Muscle layer of duodenum (tissue), 2 donors: Measurements from ENCODE around the gene IRF2.

ENCODE experiments used
- H3K27ac ChIP-seq: one replicate; pipeline ENCODE4 v1.7.0; 2013; ENCODE audit warnings: mild to moderate bottlenecking, low read length
- H3K27me3 ChIP-seq: one replicate; pipeline ENCODE4 v1.7.0; 2013; ENCODE audit warnings: low read depth, mild to moderate bottlenecking, control low read depth, low read length
- H3K36me3 ChIP-seq, 2 donors: one replicate each; pipeline ENCODE4 v1.7.0; 2013; ENCODE audit warnings: low read length in 2 of 2, control low read depth in 1 of 2, mild to moderate bottlenecking in 1 of 2; ENCODE audit not compliant: insufficient read depth in 2 of 2, control insufficient read depth in 1 of 2
- H3K4me1 ChIP-seq, 2 donors: one replicate each; pipeline ENCODE4 v1.7.0; 2013; ENCODE audit warnings: low read length in 2 of 2, mild to moderate bottlenecking in 2 of 2, control low read depth in 1 of 2, moderate library complexity in 1 of 2; ENCODE audit not compliant: insufficient read depth in 2 of 2, control insufficient read depth in 1 of 2
- H3K4me3 ChIP-seq, 2 donors: one replicate each; pipeline ENCODE4 v1.7.0; 2013; ENCODE audit warnings: low read length in 2 of 2, low read depth in 1 of 2, mild to moderate bottlenecking in 1 of 2
- H3K9me3 ChIP-seq, 2 donors: one replicate each; pipeline ENCODE4 v1.7.0; 2013; ENCODE audit warnings: low read length in 2 of 2, control low read depth in 1 of 2, mild to moderate bottlenecking in 1 of 2; ENCODE audit not compliant: control insufficient read depth in 1 of 2
- donor health status: healthy.

The IRF2 gene

DNA sequence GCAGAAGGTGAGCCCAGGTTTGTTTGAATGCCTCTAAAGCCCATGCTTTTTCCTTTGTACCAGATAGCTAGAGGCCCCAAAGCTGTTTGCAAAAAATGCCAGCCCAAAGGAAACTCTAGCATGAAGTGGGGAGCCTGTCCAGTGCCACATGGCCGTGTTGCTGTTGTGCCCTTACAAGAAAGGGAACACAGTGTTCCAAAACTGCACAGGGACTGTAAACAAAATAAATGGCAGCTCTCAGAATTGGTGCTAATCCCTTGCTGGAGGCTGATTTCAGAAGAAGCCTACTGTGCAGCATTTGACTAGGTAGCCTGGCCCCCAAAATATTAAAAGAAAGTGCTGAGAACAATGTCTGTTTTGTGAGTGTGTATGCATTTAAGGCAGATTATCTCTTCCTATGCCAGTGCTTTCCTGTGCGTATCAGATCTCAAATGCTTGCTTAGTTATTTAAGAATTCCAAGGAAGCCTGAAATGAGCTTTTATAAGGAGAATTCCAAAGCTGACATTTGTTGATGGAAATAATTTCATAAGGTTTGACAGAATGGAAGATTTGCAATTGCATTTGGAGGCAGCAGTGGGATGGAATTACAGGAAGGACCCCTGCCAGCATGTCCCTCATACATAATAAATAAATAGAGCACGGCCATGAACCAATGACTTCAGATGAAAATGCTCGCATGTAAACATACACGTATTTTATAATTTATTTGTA, 115.7 kb downstream of the IRF2 start:
- no peak overlapping the region for H3K27ac ChIP-seq
- H3K4me1 ChIP-seq: peaks cover 0 to 5% of the 10 kb centered on the region in 2 donors
- no peaks in the 10 kb centered on the region for H3K9me3 ChIP-seq
- no peak overlapping the region for H3K4me3 ChIP-seq
- no peaks in the 10 kb centered on the region for H3K36me3 ChIP-seq
- H3K27me3 ChIP-seq: no peaks in the 10 kb centered on the region

DNA sequence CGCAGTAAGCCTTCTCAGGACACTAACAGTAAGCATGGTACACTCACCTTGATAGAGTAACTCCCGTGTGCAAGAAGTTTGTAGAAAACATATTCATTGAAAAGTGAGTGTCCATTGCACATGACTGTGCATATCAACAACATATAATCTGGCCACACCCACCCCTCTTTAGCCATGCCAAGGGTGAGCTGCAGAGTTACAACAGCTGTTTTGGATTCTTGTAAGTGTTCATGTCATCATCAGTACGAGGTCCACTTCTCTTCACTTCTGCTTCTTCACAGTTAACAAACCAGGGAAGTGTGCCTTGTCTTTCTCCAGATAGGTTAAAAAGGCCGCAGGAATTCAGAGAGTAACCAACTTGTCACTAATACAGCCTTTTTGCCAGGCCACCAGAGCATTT, 116.6 kb downstream of the IRF2 start:
- Histone ChIP-seq H3K9me3 (no peaks in the 10 kb centered on the region), H3K4me1 (peaks cover 0 to 5% of the 10 kb centered on the region in 2 donors), H3K36me3 (no peaks in the 10 kb centered on the region), H3K27ac (no peak overlapping the region), H3K4me3 (no peak overlapping the region), H3K27me3 (no peaks in the 10 kb centered on the region)

- Histone ChIP-seq H3K9me3 (no peaks in the 10 kb centered on the region), H3K4me1 (peaks cover 0 to 5% of the 10 kb centered on the region in 2 donors), H3K4me3 (no peak overlapping the region), H3K27ac (no peak overlapping the region), H3K36me3 (no peaks in the 10 kb centered on the region), H3K27me3 (no peaks in the 10 kb centered on the region)
These were observed 117.2 kb downstream of the IRF2 start for GRCh38 chr4:184357165-184357564.

- no peaks in the 10 kb centered on the region for H3K9me3 ChIP-seq
- H3K27ac ChIP-seq: peak overlapping the region; percentile 17
- H3K36me3 ChIP-seq: no peaks in the 10 kb centered on the region
- no peaks in the 10 kb centered on the region for H3K27me3 ChIP-seq
- no peak overlapping the region for H3K4me3 ChIP-seq
- H3K4me1 ChIP-seq: peaks cover 0 to 5% of the 10 kb centered on the region in 2 donors
These were observed 118.0 kb downstream of the IRF2 start for GRCh38 chr4:184356366-184356765.

DNA sequence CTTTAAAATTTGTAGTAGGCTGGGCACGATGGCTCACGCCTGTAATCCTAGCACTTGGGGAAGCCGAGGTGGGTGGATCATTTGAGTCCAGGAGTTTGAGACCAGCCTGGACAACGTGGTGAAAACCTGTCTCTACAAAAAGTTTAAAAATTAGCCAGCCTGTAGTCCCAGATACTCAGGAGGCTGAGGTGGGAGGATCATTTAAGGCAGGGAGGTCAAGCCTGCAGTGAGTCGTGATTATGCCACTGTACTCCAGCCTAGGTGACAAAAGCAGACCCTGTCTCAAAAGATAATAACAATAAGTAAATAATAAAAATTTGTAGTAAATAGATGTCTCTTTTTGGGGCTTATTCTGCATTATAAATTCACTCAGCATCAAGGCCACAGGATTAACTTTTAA, 118.5 kb downstream of the IRF2 start:
- H3K36me3 ChIP-seq: no peaks in the 10 kb centered on the region
- H3K4me1 ChIP-seq: peaks cover 0 to 5% of the 10 kb centered on the region in 2 donors
- H3K9me3 ChIP-seq: no peaks in the 10 kb centered on the region
- no peak overlapping the region for H3K4me3 ChIP-seq
- H3K27ac ChIP-seq: no peak overlapping the region
- no peaks in the 10 kb centered on the region for H3K27me3 ChIP-seq

- Histone ChIP-seq H3K4me3 (no peak overlapping the region), H3K36me3 (no peaks in the 10 kb centered on the region), H3K4me1 (peaks cover 0 to 5% of the 10 kb centered on the region in 2 donors), H3K27ac (peak overlapping the region; percentile 61), H3K27me3 (no peaks in the 10 kb centered on the region), H3K9me3 (no peaks in the 10 kb centered on the region)
These were observed 119.2 kb downstream of the IRF2 start for GRCh38 chr4:184355111-184355604.

DNA sequence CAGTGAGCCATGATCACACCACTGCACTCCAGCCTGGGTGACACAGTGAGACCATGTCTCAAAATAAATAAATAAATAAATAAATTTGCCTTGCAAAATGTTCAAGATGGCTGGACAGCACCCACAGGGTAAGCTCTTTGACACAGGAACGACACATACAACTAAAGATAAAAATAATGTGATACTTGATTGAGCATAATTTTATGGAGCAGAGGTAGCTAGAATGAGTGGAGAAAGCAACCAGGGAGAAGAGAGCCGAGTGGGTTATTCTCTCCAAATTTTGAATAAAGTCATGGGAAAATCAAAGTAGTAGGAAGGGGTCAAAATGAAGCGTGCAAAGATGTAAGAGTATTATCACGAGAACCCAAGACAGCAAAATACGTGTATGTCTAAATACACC, 121.5 kb downstream of the IRF2 start:
- Histone ChIP-seq H3K27ac (no peak overlapping the region), H3K9me3 (no peaks in the 10 kb centered on the region), H3K4me3 (no peak overlapping the region), H3K36me3 (no peaks in the 10 kb centered on the region), H3K27me3 (no peaks in the 10 kb centered on the region), H3K4me1 (peaks cover 8 to 19% of the 10 kb centered on the region in 2 donors)

DNA sequence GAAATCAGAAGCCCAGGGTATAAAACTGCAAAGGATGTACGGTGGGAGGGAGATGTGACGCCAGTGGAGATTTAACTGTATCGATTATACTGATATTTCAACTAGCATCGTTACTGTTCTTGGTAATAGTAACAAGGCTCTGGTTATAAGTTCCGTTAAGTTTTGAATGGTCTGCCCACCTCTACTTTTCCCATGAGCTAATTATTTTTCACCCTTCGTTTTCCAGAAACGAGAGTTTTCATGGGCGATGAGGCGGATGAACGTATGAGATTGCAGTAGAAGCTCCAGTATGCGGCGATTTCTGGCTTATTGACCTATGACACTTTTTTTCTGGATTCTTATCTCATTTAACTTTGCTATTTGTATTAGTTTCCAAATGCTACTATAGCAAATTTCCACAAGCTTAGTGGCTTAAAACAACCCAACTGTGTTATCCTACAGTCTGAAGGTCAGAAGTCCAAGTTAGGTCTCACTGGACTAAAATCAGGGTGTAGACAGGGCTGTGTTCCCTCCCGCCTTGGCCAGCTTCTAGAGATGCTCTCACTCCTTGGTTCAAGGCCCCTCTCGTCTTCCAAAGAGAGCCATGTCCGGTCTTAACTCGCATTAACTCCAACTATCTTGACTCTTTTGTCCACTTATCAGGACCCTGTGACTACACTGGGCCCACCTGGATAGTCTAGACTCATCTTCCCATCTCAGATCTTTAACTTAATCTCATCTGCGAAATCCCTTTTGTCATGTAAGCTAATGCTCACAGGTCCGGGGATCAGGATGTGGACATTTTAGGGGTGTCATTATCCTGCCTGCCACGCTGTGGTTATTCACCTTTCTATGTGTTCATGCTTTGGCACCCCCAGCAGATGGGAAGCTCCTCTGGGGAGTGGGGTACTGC, 122.5 kb downstream of the IRF2 start:
- Histone ChIP-seq H3K4me3 (no peak overlapping the region), H3K27ac (no peak overlapping the region), H3K9me3 (no peaks in the 10 kb centered on the region), H3K4me1 (peaks cover 10 to 30% of the 10 kb centered on the region in 2 donors), H3K27me3 (no peaks in the 10 kb centered on the region), H3K36me3 (no peaks in the 10 kb centered on the region)

DNA sequence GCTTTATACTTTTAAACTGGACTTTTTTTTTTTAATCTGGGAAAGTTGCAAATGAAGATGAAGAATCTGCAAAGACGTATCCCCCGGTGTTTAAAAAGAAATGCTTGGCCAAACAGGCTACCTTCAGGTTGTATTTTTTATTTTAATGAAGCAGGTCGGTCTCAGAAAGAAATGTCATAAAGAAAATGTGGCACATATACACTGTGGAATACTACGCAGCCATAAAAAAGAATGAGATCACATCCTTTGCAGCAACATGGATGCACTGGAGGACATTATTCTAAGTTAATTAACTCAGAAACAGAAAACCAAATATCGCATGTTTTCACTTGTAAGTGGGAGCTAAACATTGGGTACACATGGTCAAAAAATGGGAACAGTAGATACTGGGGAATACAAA, 123.4 kb downstream of the IRF2 start:
- Histone ChIP-seq H3K27ac (no peak overlapping the region), H3K4me3 (no peak overlapping the region), H3K36me3 (no peaks in the 10 kb centered on the region), H3K4me1 (peaks cover 10 to 31% of the 10 kb centered on the region in 2 donors), H3K9me3 (no peaks in the 10 kb centered on the region), H3K27me3 (no peaks in the 10 kb centered on the region)

DNA sequence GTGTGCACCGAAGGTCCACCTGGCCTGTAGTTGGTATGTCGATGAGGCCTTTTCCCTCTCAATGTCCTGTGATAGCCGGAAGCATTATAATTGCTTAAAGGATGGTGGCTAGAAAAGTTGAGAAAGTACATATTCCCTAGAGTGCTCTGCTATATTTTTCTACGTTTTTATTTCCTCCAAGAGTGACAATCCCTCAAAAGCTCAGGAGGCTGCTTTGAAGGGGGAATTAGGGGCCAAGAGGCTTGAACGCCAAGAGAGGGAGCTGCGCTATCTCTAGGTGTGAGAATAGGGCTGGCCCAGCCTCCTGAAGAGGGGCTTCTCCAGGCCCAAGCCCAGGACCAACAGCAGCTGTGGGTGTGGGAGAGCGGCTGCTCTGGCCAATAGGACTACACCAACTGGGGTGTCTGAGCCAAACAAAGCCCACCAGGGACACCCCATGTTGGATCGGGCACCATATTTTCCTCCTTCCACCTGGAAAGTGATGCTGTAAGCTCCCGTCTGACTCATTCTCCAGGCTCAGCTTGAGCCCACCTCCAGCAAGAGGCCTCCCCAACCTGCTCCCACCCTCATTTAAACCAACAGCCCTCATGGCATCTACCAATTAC, 124.0 kb downstream of the IRF2 start:
- Histone ChIP-seq H3K27me3 (no peaks in the 10 kb centered on the region), H3K36me3 (no peaks in the 10 kb centered on the region), H3K27ac (peak overlapping the region; percentile 91), H3K9me3 (no peaks in the 10 kb centered on the region), H3K4me3 (no peak overlapping the region), H3K4me1 (peaks cover 10 to 31% of the 10 kb centered on the region in 2 donors)
